ENCODE measurements around the gene TEX10. TPM values are rescaled to one million over a fixed set of nuclear protein-coding genes. Genes with fewer than 3 reads are reported as not detected.
"Not testable (repeated sequence)": the region's sequence is repeated elsewhere in the genome, so short reads cannot be mapped to it uniquely, and the experiment has no call there.

TEX10 gene
- total RNA-seq, 4 donors from 2014 or later: 15.5 to 23.9 (median 21.6) TPM

DNA sequence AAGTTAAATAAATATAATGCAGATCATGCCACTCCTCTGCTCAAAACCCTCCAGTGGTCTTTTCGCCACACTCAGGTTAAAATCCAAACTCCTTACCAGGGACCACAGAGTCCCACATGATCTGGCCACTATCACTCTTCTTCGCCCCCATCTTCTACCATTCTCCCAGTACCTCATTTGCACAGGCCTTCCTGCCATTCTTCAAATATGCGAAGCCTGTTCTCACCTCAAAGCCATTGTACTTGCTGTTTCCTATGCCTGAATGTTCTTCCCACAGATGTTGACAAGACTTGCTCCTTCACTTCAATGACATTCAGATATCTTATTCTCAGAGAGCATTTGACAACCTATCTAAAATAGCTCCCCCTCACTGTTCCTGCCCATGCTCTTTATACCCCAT lies 10.9 kb downstream of the TEX10 start:
- DNase-seq (ENCODE audit: low spot score in 2 of 2): no peak
- no peak overlapping the region for H3K4me3 ChIP-seq (ENCODE audit: low read depth, poor library complexity, severe bottlenecking)
- TF ChIP-seq CTCF (IDR thresholded peaks at IDR 0.05) (no peak), POLR2A (IDR thresholded peaks at IDR 0.05) (no peak)
- 96 to 97% methylated on average over 3 of the region's 3 CpGs for whole genome bisulfite sequencing, 2 donors
- intact Hi-C loops (cut with DNase I; ENCODE audit: low total_unique reads): no loop called here

DNA sequence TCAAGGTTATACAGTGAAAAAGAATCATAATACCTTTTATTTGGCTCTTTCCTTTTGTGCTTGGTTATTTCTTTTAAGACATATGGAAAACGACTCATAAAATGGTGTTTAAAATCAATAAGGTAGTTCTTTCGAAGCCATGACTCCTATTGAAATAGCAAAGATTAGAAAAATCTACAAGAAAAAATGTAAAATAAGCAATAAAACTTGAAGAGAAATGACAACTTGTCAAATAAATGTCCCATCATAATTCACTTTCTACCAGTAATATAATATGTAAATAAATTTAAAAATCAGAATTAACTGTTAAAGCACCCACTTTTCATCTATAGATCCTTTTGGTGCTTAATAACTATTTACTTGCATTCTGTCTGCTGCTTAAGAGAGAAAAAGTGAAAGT lies 12.5 kb downstream of the TEX10 start:
- DNase-seq (ENCODE audit: low spot score in 2 of 2): no peak
- WGBS, 2 donors: 85 to 88% methylated on average over 2 of the region's 2 CpGs
- intact Hi-C loops (cut with DNase I; ENCODE audit: low total_unique reads): no loop called here
- TF ChIP-seq CTCF (IDR thresholded peaks at IDR 0.05): no peak
- no peak for TF ChIP-seq POLR2A (IDR thresholded peaks at IDR 0.05)
- no peak overlapping the region for H3K4me3 ChIP-seq (ENCODE audit: low read depth, poor library complexity, severe bottlenecking)

DNA sequence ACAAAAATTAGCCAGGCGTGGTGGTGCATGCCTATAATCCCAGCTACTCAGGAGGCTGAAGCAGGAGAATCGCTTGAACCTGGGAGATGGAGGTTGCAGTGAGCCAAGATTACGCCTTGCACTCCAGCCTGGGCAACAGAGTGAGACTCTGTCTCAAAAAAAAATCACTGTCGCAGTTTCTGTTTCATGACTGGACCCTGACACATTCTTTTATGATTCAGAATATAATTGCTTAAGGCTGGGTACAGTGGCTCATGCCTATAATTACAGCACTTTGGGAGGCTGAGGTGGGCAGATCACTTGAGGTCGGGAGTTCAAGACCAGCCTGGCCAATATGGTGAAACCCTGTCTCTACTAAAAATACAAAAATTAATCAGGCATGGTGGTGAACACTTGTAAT lies 14.0 kb downstream of the TEX10 start:
- 97 to 98% methylated on average over 5 of the region's 5 CpGs for WGBS, 2 donors
- DNase-seq (ENCODE audit: low spot score in 2 of 2): not testable (repeated sequence)

DNA sequence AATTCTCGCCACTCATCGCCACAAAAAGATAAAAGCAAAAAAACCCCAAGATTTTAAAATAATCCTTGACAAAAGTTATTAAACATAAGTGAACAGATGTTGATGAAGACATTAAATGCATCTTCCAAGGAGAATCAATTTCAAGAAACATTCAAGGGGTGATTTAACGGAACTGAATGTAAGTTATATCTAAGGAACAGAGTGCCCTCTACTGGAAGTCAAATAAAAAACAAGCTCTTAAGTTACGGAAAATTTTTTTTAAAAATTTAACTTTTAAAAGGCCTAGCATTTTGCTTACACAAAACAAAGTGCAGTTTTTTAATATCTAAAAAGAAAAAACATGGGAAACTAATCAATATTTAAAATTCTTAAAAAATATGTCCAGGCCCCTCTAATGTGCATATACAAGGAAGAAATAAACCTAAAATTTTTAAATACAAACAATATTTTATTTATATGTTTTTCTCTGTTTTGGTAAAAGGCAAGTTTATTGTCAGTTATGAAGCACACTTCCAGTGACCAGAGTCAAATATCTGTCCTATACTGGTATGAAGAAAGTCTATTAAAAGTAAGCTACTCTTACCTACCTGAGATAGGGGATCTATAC lies 28.0 kb downstream of the TEX10 start:
- no peak overlapping the region for H3K4me3 ChIP-seq (ENCODE audit: low read depth, poor library complexity, severe bottlenecking)
- no peak for TF ChIP-seq POLR2A (IDR thresholded peaks at IDR 0.05)
- no peak for TF ChIP-seq CTCF (IDR thresholded peaks at IDR 0.05)
- intact Hi-C loops (cut with DNase I; ENCODE audit: low total_unique reads): loop anchor here (10.0 kb wide), 1 partner anchor 60 kb away; no protein-coding TSS in a partner anchor
- no peak for DNase-seq (ENCODE audit: low spot score in 2 of 2)
- 58 to 61% methylated on average over 4 of the region's 4 CpGs for WGBS, 2 donors

More for the DNA sequence above, 14.0 kb downstream of the TEX10 start:
- H3K4me3 ChIP-seq (ENCODE audit: low read depth, poor library complexity, severe bottlenecking); intact Hi-C loops (cut with DNase I; ENCODE audit: low total_unique reads): not testable (repeated sequence)

GRCh38 chr9:100322954-100323536 lies 29.7 kb downstream of the TEX10 start:
- 70 to 79% methylated on average over 3 of the region's 3 CpGs for WGBS, 2 donors
- intact Hi-C loops (cut with DNase I; ENCODE audit: low total_unique reads): loop anchor here (10.0 kb wide), 1 partner anchor 62 kb away; no protein-coding TSS in a partner anchor
- no peak overlapping the region for H3K4me3 ChIP-seq (ENCODE audit: low read depth, poor library complexity, severe bottlenecking)
- TF ChIP-seq CTCF (IDR thresholded peaks at IDR 0.05): no peak
- TF ChIP-seq POLR2A (IDR thresholded peaks at IDR 0.05): no peak
- no peak for DNase-seq (ENCODE audit: low spot score in 2 of 2)

DNA sequence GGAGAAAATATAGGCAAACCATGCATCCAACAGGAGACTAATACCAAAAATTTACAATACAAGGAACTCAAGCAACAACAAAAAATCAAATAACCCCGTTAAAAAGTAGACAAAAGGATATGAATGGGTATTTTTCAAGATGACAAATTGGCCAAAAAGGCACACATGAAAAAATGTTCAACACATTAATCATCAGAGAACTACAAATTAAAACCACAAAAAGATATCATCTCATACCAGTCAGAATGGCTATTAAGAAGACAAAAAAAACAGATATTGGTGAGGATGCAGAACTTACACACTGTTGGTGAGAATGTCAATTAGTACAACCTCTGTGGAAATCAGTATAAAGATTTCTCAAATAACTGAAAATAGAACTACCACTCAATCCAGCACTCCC lies 35.0 kb downstream of the TEX10 start:
- no peak overlapping the region for H3K4me3 ChIP-seq (ENCODE audit: low read depth, poor library complexity, severe bottlenecking)
- WGBS, 2 donors: 68 to 80% methylated on average over 1 of the region's 1 CpG
- DNase-seq (ENCODE audit: low spot score in 2 of 2): no peak
- intact Hi-C loops (cut with DNase I; ENCODE audit: low total_unique reads): no loop called here
- TF ChIP-seq POLR2A (IDR thresholded peaks at IDR 0.05) (no peak), CTCF (IDR thresholded peaks at IDR 0.05) (no peak)

All from lower leg skin (tissue), 4 donors.